ENCODE measurements around the gene TBC1D2B.

Gene TBC1D2B

GRCh38 chr15:78046796-78047341 lies 30.6 kb downstream of the TBC1D2B start:
- TF ChIP-seq, protein P1, sequence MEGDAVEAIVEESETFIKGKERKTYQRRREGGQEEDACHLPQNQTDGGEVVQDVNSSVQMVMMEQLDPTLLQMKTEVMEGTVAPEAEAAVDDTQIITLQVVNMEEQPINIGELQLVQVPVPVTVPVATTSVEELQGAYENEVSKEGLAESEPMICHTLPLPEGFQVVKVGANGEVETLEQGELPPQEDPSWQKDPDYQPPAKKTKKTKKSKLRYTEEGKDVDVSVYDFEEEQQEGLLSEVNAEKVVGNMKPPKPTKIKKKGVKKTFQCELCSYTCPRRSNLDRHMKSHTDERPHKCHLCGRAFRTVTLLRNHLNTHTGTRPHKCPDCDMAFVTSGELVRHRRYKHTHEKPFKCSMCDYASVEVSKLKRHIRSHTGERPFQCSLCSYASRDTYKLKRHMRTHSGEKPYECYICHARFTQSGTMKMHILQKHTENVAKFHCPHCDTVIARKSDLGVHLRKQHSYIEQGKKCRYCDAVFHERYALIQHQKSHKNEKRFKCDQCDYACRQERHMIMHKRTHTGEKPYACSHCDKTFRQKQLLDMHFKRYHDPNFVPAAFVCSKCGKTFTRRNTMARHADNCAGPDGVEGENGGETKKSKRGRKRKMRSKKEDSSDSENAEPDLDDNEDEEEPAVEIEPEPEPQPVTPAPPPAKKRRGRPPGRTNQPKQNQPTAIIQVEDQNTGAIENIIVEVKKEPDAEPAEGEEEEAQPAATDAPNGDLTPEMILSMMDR (conservative IDR thresholded peaks at IDR 0.05; ENCODE audit: low read length) = no peak
- no peak for DNase-seq (ENCODE audit: low read depth)
- no peak overlapping the region for H3K4me3 ChIP-seq (ENCODE audit: low read length)

- TF ChIP-seq, protein P1 (conservative IDR thresholded peaks at IDR 0.05; ENCODE audit: low read length) = no peak
- DNase-seq (ENCODE audit: low read depth) = no peak
- H3K4me3 ChIP-seq (ENCODE audit: low read length) = no peak overlapping the region
Measured at GRCh38 chr15:78045189-78045588, 32.3 kb downstream of the TBC1D2B start.

GRCh38 chr15:78044407-78045155 lies 32.9 kb downstream of the TBC1D2B start:
- peak; percentile 52 for DNase-seq (ENCODE audit: low read depth)
- TF ChIP-seq, protein P1 (conservative IDR thresholded peaks at IDR 0.05; ENCODE audit: low read length) = no peak

GRCh38 chr15:78041946-78042345 lies 35.6 kb downstream of the TBC1D2B start:
- H3K4me3 ChIP-seq (ENCODE audit: low read length) = no peak overlapping the region
- TF ChIP-seq, protein P1 (conservative IDR thresholded peaks at IDR 0.05; ENCODE audit: low read length) = no peak
- no peak for DNase-seq (ENCODE audit: low read depth)

More at GRCh38 chr15:78044407-78045155, 32.9 kb downstream of the TBC1D2B start:
- no peak overlapping the region for H3K4me3 ChIP-seq (ENCODE audit: low read length)

DNA sequence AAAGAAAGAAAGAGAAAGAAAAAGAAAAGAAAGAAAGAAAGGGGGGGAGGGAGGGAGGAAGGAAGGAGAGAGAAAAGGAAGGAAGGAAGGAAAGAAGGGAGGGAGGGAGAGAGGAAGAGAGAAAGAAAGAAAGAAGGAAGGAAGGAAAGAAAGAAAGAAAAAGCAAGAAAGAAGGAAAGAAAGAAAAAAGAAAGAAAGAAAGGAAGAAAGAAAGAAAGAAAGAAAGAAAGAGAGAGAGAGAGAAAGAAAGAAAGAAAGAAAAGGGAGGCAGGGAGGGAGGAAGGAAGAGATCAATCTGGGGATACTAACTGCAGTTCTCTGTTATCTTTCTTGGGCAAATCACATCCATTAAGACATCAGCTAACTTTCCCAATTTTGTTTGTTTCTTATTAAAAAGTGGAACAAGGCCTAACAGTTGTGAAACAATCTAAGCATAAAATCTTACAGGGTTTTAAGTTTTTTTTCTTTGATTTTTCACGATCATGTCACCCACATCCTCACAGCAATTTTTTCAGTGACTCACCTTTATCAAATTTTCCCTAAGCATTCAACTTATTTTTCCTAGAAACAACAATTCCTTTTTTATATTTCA lies 36.8 kb downstream of the TBC1D2B start:
- no peak overlapping the region for H3K4me3 ChIP-seq (ENCODE audit: low read length)
- TF ChIP-seq, protein P1 (conservative IDR thresholded peaks at IDR 0.05; ENCODE audit: low read length) = no peak
- DNase-seq (ENCODE audit: low read depth) = peak; percentile 44

DNA sequence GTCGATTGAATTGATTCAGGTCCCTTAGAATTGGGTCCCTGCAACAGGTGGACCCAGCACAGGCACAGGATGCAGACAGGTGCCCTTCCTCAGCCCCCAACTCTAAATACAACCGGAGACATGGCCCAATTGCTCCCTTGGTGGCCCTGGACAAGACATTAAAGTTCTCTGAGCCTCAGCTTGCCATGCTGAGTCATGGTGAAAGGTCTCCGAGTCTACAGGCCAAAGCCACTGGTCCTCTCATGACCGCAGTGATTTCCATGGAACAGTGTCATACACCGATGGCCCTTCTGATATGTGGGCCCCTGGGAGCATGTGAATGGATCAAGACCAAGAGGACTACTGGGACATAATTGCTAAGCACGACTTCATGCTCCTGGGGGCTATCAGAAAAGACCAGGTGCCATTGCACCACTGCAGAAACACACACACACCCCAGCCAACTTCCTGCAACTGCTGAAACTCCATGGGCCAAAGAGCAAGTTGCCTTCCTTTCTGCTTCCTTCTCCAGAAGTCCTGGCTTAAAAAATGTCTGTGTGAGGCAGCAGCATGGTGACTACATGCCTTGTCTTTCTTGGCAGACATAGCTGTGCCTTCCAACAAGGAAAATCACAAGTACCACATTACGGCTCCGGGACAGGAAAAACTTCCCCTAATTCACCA lies 38.8 kb downstream of the TBC1D2B start:
- TF ChIP-seq, protein P1 (conservative IDR thresholded peaks at IDR 0.05; ENCODE audit: low read length) = no peak
- DNase-seq (ENCODE audit: low read depth) = no peak
- H3K4me3 ChIP-seq (ENCODE audit: low read length) = no peak overlapping the region
